ENCODE data around the gene LRRC32.
A peak's percentile ranks its signal among the peaks of the same experiment; 100 is the strongest.

The LRRC32 gene

GRCh38 chr11:76678321-76678720 lies 7.8 kb upstream of the LRRC32 start:
- DNase-seq (ENCODE audit: low read depth) = no peak

DNA sequence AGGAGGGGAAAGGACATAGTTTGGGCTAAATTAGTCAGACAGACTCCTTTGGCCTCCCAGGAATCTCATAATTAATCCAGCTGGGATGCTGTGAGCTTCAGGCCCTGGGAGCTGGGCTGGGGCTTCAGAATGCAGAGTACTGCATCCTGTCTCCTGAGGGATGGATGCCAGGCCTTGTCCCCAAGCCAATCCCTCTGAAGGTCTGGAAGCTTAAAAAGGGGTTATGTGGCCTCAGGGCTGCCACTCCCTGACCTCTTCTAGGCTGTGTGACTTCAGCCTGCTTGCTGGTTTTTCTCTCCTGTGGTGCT lies 6.9 kb upstream of the LRRC32 start:
- no peak for DNase-seq (ENCODE audit: low read depth)

DNA sequence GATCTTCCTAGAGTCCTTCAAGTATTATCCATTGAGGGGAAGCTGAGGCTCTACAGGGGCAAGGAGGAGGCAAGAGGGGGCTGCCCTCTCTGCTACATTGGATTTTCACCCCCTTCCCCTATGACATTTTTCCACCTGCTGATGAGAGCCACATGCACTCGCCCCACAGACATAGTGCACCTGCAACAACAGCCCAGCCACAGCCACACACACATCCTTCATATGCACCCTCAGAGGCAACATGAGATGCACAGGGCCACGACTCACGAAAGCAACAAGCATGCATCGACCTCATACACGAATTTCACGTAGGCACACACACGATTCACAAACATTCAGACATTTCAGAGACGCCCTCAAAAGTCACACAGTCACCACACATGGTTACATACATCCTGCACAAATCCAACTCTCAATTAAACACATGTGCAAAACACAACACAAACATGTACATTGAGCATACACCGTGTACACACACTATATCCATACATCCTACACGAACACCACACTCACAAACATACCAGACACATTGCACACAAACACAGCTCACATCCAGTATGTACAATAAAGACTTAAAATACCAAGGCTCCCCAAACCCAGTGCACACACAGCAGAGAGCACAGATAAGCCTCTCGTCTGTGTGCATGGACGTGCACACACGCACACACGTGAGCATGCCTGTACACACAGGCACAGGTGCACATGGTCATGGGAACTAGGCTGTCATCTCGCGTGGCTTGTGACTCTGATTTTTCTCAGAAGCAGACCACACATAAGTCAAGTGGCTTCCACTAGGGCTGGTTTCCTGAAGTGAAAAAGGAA lies 6.3 kb upstream of the LRRC32 start:
- DNase-seq (ENCODE audit: low read depth) = no peak

DNA sequence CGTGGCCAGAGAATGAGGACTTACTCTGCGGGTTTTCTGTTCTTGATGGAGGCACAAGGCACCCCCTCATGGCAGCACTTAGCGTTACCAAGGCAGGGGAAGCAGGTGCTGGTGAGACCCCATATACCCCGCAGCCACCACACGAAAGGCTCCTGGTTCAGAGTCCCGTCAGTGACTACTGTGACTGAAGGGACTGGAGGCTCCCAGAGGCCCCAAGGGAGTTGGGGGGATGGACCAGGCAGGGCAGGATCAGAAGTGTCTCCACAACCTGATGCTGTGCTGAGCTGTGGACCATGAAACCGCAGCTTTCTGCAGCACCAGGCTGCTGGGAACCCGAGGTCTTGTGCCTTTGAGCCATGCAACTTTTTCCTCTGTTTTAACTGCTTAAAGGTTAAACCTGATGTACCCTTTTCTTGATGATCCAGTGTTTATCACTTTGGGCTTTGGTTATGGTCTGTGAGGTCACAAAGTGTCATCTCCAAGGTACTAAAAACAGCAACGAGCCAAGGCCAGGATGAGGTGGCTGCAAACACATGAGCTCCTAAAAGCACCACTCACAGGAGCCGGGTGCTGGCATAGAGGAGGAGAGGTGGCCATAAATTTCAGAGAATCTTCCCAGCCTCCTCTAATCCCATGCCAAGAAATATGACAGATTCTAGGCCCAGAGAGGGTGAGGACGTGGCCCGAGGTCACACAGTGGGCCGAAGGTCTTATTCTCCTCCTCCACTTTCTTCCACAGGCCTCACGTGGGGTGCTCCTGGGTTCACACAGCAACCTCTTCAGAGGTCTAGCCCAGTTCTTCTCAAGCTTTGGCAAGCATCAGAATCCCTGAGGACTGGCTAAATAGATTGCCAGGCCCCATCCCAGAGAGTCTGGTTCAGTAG lies 4.2 kb upstream of the LRRC32 start:
- DNase-seq (ENCODE audit: low read depth) = no peak

GRCh38 chr11:76673176-76674142 lies 2.9 kb upstream of the LRRC32 start:
- DNase-seq (ENCODE audit: low read depth) = no peak

DNA sequence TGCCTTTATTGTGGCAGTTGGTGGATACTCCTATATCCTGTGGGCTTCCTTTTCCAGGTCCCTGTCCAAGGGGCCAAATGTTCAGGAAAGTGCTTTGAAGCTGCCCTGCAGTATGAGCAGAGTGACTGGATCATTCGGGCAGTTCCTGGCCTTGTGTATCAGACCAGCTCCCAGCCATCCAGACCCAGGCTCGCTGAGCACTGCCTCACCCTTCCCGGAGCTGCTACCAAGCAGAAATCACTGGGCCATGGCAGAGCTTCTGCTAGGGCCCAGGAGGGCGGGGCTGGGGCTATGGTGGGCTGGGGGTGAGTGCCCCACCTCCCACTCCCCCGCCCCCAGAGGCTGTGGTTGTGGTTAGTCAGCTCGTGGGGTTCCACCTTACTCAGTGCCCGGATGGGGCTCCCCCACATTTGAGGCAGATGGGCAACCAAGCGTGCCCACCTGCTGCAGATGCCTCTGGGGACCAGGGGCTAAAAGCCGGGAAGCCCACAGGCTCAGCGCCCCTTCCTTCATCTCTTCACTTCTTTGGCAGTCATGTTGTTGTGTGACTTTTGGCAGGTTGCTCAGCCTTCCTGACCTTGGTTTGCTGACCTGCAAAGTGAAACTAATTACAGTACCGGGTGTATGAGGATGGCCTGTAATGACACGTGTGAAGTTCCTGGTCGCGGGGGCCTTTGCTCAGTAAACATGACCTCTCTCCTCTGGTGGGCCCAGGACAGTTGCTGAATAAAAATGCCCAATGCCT lies 2.1 kb upstream of the LRRC32 start:
- DNase-seq (ENCODE audit: low read depth) = no peak

GRCh38 chr11:76671626-76672309 lies 1.2 kb upstream of the LRRC32 start:
- DNase-seq (ENCODE audit: low read depth) = no peak

DNA sequence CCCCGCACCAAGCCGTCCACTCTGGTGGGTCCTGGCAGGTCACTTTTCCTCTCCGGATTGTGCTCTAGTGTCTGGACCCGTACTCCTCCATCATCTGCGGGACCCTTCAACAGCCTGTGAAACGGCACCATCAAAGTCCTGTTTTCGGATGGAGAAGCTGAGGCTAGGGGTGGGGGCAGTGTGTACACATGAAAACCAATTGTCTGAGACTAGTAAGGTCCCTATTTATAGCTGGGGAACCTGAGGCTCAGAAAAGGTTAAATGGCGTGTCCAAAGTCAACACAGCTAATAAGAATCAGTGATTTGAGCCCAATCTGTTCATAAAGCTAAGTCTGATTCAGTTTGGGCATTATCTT lies 668 bp upstream of the LRRC32 start:
- no peak for DNase-seq (ENCODE audit: low read depth)

DNA sequence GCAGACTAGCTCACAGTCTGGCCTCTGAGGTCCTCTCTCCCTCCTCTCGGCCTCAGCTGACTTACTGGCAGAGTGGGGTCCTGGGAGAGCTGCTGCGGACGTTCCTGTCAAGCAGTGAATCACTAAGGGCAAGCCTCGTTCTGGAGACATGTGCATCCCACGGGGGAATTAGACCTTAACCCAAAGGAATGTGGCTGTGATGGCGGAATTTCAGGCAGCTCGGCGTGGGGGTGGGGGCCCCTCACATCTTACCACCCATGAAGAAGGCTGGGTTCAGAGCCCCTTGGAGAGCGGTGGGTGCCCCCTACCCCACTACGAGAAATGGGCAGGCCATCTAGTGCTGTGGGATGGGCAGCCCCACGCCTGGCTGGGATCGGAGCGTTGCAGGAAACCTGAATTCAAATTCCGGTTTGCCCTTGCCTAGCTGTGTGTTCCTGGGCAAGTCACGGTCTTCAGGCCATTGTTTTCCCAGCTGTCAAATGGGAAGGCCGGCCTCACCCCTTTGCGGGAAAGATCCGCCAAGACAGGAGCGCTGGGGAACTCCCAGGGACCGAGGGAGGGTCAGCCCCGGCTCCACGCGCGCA lies 554 bp downstream of the LRRC32 start:
- peak; percentile 30 for DNase-seq (ENCODE audit: low read depth)

- no peak for DNase-seq (ENCODE audit: low read depth)
Observed at GRCh38 chr11:76668362-76669155, 2.0 kb downstream of the LRRC32 start.

GRCh38 chr11:76667856-76668255 lies 2.7 kb downstream of the LRRC32 start:
- no peak for DNase-seq (ENCODE audit: low read depth)

DNA sequence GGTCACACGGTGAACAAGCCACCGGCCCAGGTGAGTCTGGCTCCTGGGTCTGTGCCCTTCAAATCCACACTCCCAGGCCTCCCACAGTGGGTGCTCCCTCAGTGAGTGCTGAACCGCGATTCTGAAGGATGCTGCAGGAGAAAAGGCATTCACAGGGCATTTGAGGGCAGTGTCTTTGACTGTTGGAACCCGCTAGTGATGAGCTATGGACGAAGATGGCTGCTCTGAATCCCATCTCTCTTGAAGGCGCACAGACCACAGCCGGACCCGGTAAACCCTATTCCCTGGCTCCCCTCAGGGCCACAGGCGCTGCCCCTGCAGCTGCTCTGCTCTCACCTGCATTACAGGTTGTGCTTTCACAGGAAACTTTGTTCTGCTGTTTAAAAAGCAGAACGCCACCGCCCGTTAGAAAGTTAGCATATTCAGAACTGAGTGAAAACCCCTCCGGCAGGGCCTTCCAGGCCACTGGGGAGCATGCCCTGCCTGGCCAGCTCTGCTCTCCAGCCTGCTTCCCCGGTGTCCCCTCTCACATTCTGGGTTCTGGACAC lies 3.2 kb downstream of the LRRC32 start:
- DNase-seq (ENCODE audit: low read depth) = no peak

GRCh38 chr11:76666830-76667229 lies 3.7 kb downstream of the LRRC32 start:
- DNase-seq (ENCODE audit: low read depth) = no peak

GRCh38 chr11:76666408-76666807 lies 4.1 kb downstream of the LRRC32 start:
- DNase-seq (ENCODE audit: low read depth) = no peak

DNA sequence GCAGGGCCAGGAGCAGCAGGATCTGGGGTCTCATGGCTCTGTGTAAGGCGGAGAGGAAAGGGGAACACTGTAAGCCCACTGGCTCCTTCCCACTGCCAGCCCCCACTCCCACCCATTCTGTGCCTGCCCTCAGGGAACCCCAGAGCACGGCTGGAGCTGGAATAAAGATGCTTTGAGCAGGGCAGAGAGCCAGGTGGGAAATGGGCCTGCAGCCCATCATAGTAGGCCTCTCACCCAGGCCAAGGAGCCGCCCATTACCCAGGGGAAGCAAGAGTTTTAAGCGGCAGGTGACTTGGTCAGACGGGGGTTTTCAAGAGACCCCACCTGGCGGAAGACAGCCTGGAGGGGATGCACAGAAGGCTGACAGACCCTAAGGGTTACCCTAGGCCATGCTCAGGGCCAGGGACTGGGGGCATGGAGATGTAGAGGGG lies 4.6 kb downstream of the LRRC32 start:
- no peak for DNase-seq (ENCODE audit: low read depth)

DNA sequence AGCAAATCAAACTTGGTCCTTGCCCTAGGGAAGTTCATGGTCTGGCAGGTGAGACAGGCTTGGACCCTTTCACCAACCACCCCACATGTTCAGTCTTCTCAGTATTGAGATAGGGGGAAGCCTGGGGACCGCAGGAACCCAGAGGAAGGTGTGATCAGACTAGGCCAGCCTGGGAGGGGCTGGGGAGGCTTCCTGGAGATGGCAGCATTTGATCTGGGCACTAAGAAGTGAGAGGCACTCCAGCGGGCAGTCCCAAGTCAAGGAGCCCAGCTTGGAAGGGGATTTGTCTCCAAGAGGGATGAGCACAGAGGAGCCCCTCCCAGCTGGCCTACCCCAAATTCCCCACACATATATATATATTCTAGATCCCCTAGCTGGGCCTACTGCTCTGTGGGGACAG lies 5.4 kb downstream of the LRRC32 start:
- no peak for DNase-seq (ENCODE audit: low read depth)

- DNase-seq (ENCODE audit: low read depth) = no peak
Observed at GRCh38 chr11:76664578-76665061, 5.9 kb downstream of the LRRC32 start.

DNA sequence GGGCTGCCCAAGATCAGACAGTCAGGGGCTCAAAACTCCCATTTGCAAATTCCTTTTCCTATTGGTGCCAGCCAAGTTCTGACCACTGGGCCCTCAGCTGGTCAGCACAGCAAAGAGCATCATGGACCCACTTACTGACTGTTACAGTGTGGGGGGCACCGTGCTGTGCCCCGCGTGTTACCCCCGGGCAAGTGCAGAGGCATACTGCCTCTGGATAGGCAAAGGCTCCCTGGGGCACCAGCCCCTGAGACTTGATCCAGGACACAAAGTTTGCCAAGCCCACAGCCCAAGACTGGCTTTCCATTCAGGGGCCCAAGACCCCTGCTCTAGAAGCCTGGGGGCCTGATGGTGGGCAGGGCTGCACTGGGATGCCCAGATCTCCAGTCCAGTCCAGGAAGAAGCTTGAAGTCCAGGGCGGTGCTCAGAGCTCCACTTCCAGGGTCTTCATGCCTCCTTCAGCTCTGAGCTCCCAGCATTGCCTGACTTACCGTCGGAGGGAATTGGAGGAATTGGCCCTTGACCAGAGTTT lies 6.6 kb downstream of the LRRC32 start:
- no peak for DNase-seq (ENCODE audit: low read depth)

- no peak for DNase-seq (ENCODE audit: low read depth)
Observed at GRCh38 chr11:76663486-76663810, 7.1 kb downstream of the LRRC32 start.
